Keratinocyte (primary cell): ENCODE measurements around the gene SPEF1. TPM values are rescaled to one million over a fixed set of nuclear protein-coding genes. Genes with fewer than 3 reads are reported as not detected.

Experiments
- DNase-seq: peaks from one replicate; pipeline ENCODE4 v3.0.0-alpha.2; 2011; ENCODE audit warnings: low read depth, missing footprints, low spot score
- FAIRE-seq: peaks from 2 replicates; lab custom pipeline; 2011; peaks lifted over from hg19 to GRCh38; lab: Jason Lieb, UNC
- H2AFZ ChIP-seq: 2 replicates; pipeline ENCODE4 v1.6.0; 2012; ENCODE audit warnings: low read length, control low read depth, inconsistent platforms; ENCODE audit not compliant: control insufficient read depth
- H3K27ac ChIP-seq: 2 replicates; pipeline ENCODE4 v1.5.1; 2011; ENCODE audit warnings: low read length; ENCODE audit not compliant: control insufficient read depth, insufficient read depth
- H3K27me3 ChIP-seq: 3 replicates; pipeline ENCODE4 v1.6.0; 2011; ENCODE audit warnings: low read length; ENCODE audit not compliant: control insufficient read depth, insufficient read depth; ENCODE audit errors: extremely low read depth
- H3K36me3 ChIP-seq, 2 experiments: 2 replicates in 1 of 2; 3 replicates in 1 of 2; pipeline ENCODE4 v1.5.1; 2011; ENCODE audit warnings: low read length in 2 of 2, mild to moderate bottlenecking in 1 of 2; ENCODE audit not compliant: control insufficient read depth in 2 of 2, insufficient read depth in 2 of 2; ENCODE audit errors: extremely low read depth in 1 of 2
- H3K4me1 ChIP-seq: 3 replicates; pipeline ENCODE4 v1.5.1; 2011; ENCODE audit warnings: low read length; ENCODE audit not compliant: control insufficient read depth, insufficient read depth; ENCODE audit errors: extremely low read depth
- H3K4me2 ChIP-seq: 3 replicates; pipeline ENCODE4 v1.6.0; 2011; ENCODE audit warnings: low read depth, low read length; ENCODE audit not compliant: control insufficient read depth, insufficient read depth; ENCODE audit errors: extremely low read depth
- H3K4me3 ChIP-seq, 3 experiments: fragments of 200-600 bp in 1 of 3; sonication (generic) in 1 of 3; 2 replicates in 2 of 3; 3 replicates in 1 of 3; pipeline ENCODE4 v1.5.1; 2011 to 2016; ENCODE audit warnings: low read length in 3 of 3, mild to moderate bottlenecking in 3 of 3, control low read depth in 2 of 3, inconsistent platforms in 1 of 3, low read depth in 1 of 3, mixed read lengths in 1 of 3, mixed run types in 1 of 3, moderate library complexity in 1 of 3; ENCODE audit not compliant: control insufficient read depth in 2 of 3, insufficient read depth in 2 of 3; ENCODE audit errors: extremely low read depth in 1 of 3
- H3K79me2 ChIP-seq: 2 replicates; pipeline ENCODE4 v1.6.0; 2012; ENCODE audit warnings: low read length; ENCODE audit not compliant: control insufficient read depth, insufficient read depth
- H3K9ac ChIP-seq: 3 replicates; pipeline ENCODE4 v1.6.0; 2011; ENCODE audit warnings: low read length; ENCODE audit not compliant: control insufficient read depth, insufficient read depth; ENCODE audit errors: extremely low read depth
- H3K9me1 ChIP-seq: 3 replicates; pipeline ENCODE4 v1.6.0; 2011; ENCODE audit warnings: low read length; ENCODE audit not compliant: control insufficient read depth, insufficient read depth; ENCODE audit errors: extremely low read depth
- H3K9me3 ChIP-seq: 2 replicates; pipeline ENCODE4 v1.5.1; 2012; ENCODE audit warnings: low read depth, low read length; ENCODE audit not compliant: control insufficient read depth
- H4K20me1 ChIP-seq: 3 replicates; pipeline ENCODE4 v1.6.0; 2011; ENCODE audit warnings: low read length; ENCODE audit not compliant: control insufficient read depth, insufficient read depth; ENCODE audit errors: extremely low read depth
- EZH2 ChIP-seq: IDR thresholded peaks from one replicate; pipeline ENCODE4 v1.6.1; 2012; ENCODE audit warnings: inconsistent platforms, mild to moderate bottlenecking, low read length, moderate library complexity
- dilution Hi-C: fragments of 300-500 bp; cut with MboI; formaldehyde crosslinking; loops from one replicate; pipeline ENCODE4 v1.7.0; 2020; ENCODE audit warnings: low sequenced_read_pairs; ENCODE audit not compliant: extremely low pct_ligation_motif_present
- polyA plus RNA-seq, 5 experiments: library from polyadenylated mRNA; depleted of rRNA in 3 of 5; stranded (reverse) in 3 of 5; stranded (forward) in 1 of 5; unstranded in 1 of 5; fragments of >200 nt; gene quantifications; 1 replicate in 1 of 5; 2 replicates in 3 of 5; 3 replicates in 1 of 5; pipeline versions ENCODE4 v1.2.1 to v1.2.3, GENCODE V29; 2011 to 2012; ENCODE audit warnings: missing spikeins in 2 of 5, low read depth in 1 of 5, low replicate concordance in 1 of 5
- TF ChIP-seq, protein P1 (sequence below), 3 experiments: IDR thresholded peaks in 1 of 3; conservative IDR thresholded peaks in 1 of 3; optimal IDR thresholded peaks in 1 of 3; 2 replicates in 2 of 3; 3 replicates in 1 of 3; pipeline versions ENCODE3 to v1.5.1; 2011; ENCODE audit warnings: low read length in 3 of 3, mild to moderate bottlenecking in 3 of 3, moderate library complexity in 2 of 3, control low read depth in 1 of 3, inconsistent platforms in 1 of 3; ENCODE audit not compliant: insufficient read depth in 2 of 3; ENCODE audit errors: extremely low read depth in 1 of 3

SPEF1 gene
- polyA plus RNA-seq, 1 donor (not counting 4 experiments of a cell fraction or from before 2014, with no cell fraction given): 0.07 TPM

DNA sequence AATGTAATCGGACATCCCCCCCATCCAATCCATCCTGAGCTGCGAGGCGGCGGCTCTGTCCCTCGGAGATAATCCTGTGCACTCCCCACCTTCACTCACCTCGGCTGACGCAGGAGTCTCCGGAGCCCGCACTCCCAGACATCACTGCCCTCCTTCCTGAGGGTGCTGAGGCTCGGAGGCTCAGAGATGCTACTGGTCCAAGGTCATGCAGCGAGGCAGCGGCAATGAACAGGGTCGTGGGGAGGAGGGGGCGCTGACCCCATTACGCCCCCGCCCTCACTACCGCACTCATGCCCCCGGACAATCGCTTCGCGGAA is 14.2 kb downstream of the SPEF1 start:
- Histone ChIP-seq H3K27me3 (no peaks in the 10 kb centered on the region), H2AFZ (peak overlapping the region; percentile 90), H3K4me3 (peak overlapping the region; percentile 81 to 93 (median 87)), H3K36me3 (peaks cover 0 to 3% of the 10 kb centered on the region in 2 experiments), H3K4me1 (peaks cover 21% of the 10 kb centered on the region), H3K9ac (peak overlapping the region; percentile 91), H3K9me1 (no peaks in the 10 kb centered on the region), H3K9me3 (no peaks in the 10 kb centered on the region), H3K79me2 (peaks cover 18% of the 10 kb centered on the region), H4K20me1 (no peaks in the 10 kb centered on the region), H3K27ac (no peak overlapping the region), H3K4me2 (peak overlapping the region; percentile 90)
- dilution Hi-C loops: no loop called here
- TF ChIP-seq, protein P1, sequence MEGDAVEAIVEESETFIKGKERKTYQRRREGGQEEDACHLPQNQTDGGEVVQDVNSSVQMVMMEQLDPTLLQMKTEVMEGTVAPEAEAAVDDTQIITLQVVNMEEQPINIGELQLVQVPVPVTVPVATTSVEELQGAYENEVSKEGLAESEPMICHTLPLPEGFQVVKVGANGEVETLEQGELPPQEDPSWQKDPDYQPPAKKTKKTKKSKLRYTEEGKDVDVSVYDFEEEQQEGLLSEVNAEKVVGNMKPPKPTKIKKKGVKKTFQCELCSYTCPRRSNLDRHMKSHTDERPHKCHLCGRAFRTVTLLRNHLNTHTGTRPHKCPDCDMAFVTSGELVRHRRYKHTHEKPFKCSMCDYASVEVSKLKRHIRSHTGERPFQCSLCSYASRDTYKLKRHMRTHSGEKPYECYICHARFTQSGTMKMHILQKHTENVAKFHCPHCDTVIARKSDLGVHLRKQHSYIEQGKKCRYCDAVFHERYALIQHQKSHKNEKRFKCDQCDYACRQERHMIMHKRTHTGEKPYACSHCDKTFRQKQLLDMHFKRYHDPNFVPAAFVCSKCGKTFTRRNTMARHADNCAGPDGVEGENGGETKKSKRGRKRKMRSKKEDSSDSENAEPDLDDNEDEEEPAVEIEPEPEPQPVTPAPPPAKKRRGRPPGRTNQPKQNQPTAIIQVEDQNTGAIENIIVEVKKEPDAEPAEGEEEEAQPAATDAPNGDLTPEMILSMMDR (optimal IDR thresholded peaks at IDR 0.05 in 1 of 3, IDR thresholded peaks at IDR 0.05 in 1 of 3, conservative IDR thresholded peaks at IDR 0.05 in 1 of 3; ENCODE audit: extremely low read depth in 1 of 3, insufficient read depth in 2 of 3, low read length in 3 of 3): no peak
- no peak for TF ChIP-seq EZH2
- no peak for FAIRE-seq
- no peak for DNase-seq

DNA sequence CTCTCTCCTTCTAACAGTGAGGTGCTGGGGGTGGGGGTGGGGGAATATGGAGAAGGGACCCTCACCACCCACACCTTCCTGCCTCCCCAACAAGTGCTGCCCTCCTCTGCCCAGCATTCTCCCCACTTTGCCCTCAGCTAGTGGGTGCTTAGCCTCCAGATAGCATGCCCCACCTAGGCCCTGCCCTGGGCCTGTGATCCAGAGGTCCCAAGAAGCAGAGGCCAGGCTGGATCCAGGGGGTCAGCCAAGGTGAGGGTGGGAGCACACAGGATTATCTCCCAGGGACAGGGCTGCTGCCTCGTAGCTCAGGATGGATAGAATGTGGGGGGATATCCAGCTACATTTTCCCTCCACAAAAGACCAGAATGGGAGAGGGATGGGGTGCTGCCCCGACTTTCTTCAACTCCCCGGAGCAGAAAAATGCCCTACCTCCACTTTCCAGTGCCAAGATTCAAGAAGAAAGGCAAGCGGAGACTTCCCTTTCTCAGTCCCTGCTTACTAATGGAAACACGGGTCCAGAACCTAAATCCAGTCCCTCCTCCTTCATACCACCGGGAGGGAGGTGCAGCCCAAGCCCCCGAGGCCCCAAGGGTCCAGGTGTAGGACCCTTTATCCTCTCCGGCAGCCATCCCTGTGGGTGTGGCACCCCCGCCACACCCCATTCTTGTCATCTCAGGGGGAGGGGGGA is 14.7 kb downstream of the SPEF1 start:
- no peak for FAIRE-seq
- dilution Hi-C loops: no loop called here

More for the DNA sequence above, 14.7 kb downstream of the SPEF1 start:
- TF ChIP-seq, protein P1 (optimal IDR thresholded peaks at IDR 0.05 in 1 of 3, IDR thresholded peaks at IDR 0.05 in 1 of 3, conservative IDR thresholded peaks at IDR 0.05 in 1 of 3; ENCODE audit: extremely low read depth in 1 of 3, insufficient read depth in 2 of 3, low read length in 3 of 3): no peak
- no peak for TF ChIP-seq EZH2
- H3K4me3 ChIP-seq: peak overlapping the region; percentile 81 to 93 (median 87)
- no peak overlapping the region for H3K27ac ChIP-seq
- H3K4me2 ChIP-seq: peak overlapping the region; percentile 90
- H3K4me1 ChIP-seq: peaks cover 21% of the 10 kb centered on the region
- no peak overlapping the region for H2AFZ ChIP-seq
- H3K79me2 ChIP-seq: peaks cover 18% of the 10 kb centered on the region
- H3K36me3 ChIP-seq: peaks cover 0 to 3% of the 10 kb centered on the region in 2 experiments
- H3K9me1 ChIP-seq: no peaks in the 10 kb centered on the region
- H3K27me3 ChIP-seq: no peaks in the 10 kb centered on the region
- peak overlapping the region; percentile 91 for H3K9ac ChIP-seq
- H4K20me1 ChIP-seq: no peaks in the 10 kb centered on the region
- H3K9me3 ChIP-seq: no peaks in the 10 kb centered on the region
- DNase-seq: no peak
